Neural progenitor cell (in vitro differentiated cells): ENCODE results near the gene JOSD1. TPM values are rescaled to one million over a fixed set of nuclear protein-coding genes. Genes with fewer than 3 reads are reported as not detected.

ENCODE experiments used
- DNase-seq: peaks from one replicate; pipeline ENCODE4 v3.0.0-alpha.2; 2016; ENCODE audit warnings: low spot score
- H2AFZ ChIP-seq: fragments of 200-600 bp; sonication (generic); replicated peaks from 2 replicates; pipeline ENCODE4 v1.6.1; 2016; ENCODE audit warnings: antibody characterized with exemption
- H3F3A ChIP-seq: fragments of 200-600 bp; sonication (generic); 2 replicates; pipeline ENCODE4 v1.6.1; 2016; ENCODE audit warnings: antibody characterized with exemption, low read depth
- H3K27ac ChIP-seq: fragments of 200-600 bp; sonication (generic); 2 replicates; pipeline ENCODE4 v1.5.1; 2016; ENCODE audit warnings: mild to moderate bottlenecking
- H3K27me3 ChIP-seq: fragments of 200-600 bp; sonication (generic); 2 replicates; pipeline ENCODE4 v1.6.1; 2016; ENCODE audit warnings: mild to moderate bottlenecking, moderate library complexity
- H3K36me3 ChIP-seq: fragments of 200-600 bp; sonication (generic); 2 replicates; pipeline ENCODE4 v1.5.1; 2016
- H3K4me1 ChIP-seq: fragments of 200-600 bp; sonication (generic); 2 replicates; pipeline ENCODE4 v1.6.1; 2016; ENCODE audit warnings: mixed run types
- H3K4me2 ChIP-seq: fragments of 200-600 bp; sonication (generic); 2 replicates; pipeline ENCODE4 v1.6.1; 2016
- H3K4me3 ChIP-seq: fragments of 200-600 bp; sonication (generic); 2 replicates; pipeline ENCODE4 v1.5.1; 2016
- H3K79me2 ChIP-seq: fragments of 200-600 bp; sonication (generic); 2 replicates; pipeline ENCODE4 v1.6.1; 2016; ENCODE audit warnings: low read depth
- H3K9ac ChIP-seq: fragments of 200-600 bp; sonication (generic); 2 replicates; pipeline ENCODE4 v1.6.1; 2016
- H3K9me3 ChIP-seq: fragments of 200-600 bp; sonication (generic); 2 replicates; pipeline ENCODE4 v1.5.1; 2016; ENCODE audit warnings: low read depth
- H4K20me1 ChIP-seq: fragments of 200-600 bp; sonication (generic); 2 replicates; pipeline ENCODE4 v1.6.1; 2016; ENCODE audit warnings: low read depth
- H3K27ac Mint-ChIP-seq: 3 replicates; pipeline ENCODE4 v1.8.0; 2021; ENCODE audit warnings: mixed read lengths
- H3K27me3 Mint-ChIP-seq: 2 replicates; pipeline ENCODE4 v1.8.0; 2022; ENCODE audit warnings: low read depth, mild to moderate bottlenecking, inconsistent platforms, moderate library complexity, mixed read lengths; ENCODE audit not compliant: insufficient read depth
- H3K36me3 Mint-ChIP-seq: 3 replicates; pipeline ENCODE4 v1.8.0; 2021; ENCODE audit warnings: mixed read lengths
- H3K4me1 Mint-ChIP-seq: 3 replicates; pipeline ENCODE4 v1.8.0; 2021; ENCODE audit warnings: mixed read lengths
- H3K4me3 Mint-ChIP-seq: 3 replicates; pipeline ENCODE4 v1.8.0; 2021; ENCODE audit warnings: mild to moderate bottlenecking, moderate library complexity, mixed read lengths
- H3K9me3 Mint-ChIP-seq: 3 replicates; pipeline ENCODE4 v1.8.0; 2020; ENCODE audit warnings: mixed read lengths
- EZH2 ChIP-seq: fragments of 200-600 bp; sonication (generic); IDR thresholded peaks from 2 replicates; pipeline ENCODE4 v1.6.1; 2017; ENCODE audit warnings: antibody characterized with exemption, mild to moderate bottlenecking, moderate library complexity
- EZH2phosphoT487 ChIP-seq: fragments of 200-600 bp; sonication (generic); IDR thresholded peaks from 2 replicates; pipeline ENCODE4 v1.6.1; 2017; ENCODE audit warnings: antibody characterized with exemption
- total RNA-seq: library from RNA; depleted of rRNA; stranded (reverse); fragments of >200 nt; gene quantifications from 2 replicates; pipeline ENCODE4 v1.2.3, GENCODE V29; 2015; ENCODE audit warnings: low replicate concordance
- TF ChIP-seq, protein P1 (sequence below): fragments of 200-600 bp; sonication (generic); IDR thresholded peaks from 2 replicates; pipeline ENCODE4 v1.5.1; 2017; ENCODE audit warnings: antibody characterized with exemption, mild to moderate bottlenecking

The JOSD1 gene
- total RNA-seq, 1 donor from 2014 or later, result 32.4 TPM

GRCh38 chr22:38731703-38732161 is 31.0 kb upstream of the JOSD1 start:
- Mint-ChIP-seq H3K4me3 (no peak overlapping the region), H3K27ac (no peak overlapping the region), H3K4me1 (no peaks in the 10 kb centered on the region), H3K36me3 (peaks cover 9% of the 10 kb centered on the region), H3K27me3 (peaks cover 4% of the 10 kb centered on the region), H3K9me3 (no peaks in the 10 kb centered on the region)
- H3F3A ChIP-seq, result peaks cover 3% of the 10 kb centered on the region
- no peak overlapping the region for H3K9ac ChIP-seq
- H4K20me1 ChIP-seq, result peaks cover 10% of the 10 kb centered on the region
- no peak overlapping the region for H3K4me2 ChIP-seq
- H3K36me3 ChIP-seq, result no peaks in the 10 kb centered on the region
- no peak overlapping the region for H3K4me3 ChIP-seq
- TF ChIP-seq, protein P1, sequence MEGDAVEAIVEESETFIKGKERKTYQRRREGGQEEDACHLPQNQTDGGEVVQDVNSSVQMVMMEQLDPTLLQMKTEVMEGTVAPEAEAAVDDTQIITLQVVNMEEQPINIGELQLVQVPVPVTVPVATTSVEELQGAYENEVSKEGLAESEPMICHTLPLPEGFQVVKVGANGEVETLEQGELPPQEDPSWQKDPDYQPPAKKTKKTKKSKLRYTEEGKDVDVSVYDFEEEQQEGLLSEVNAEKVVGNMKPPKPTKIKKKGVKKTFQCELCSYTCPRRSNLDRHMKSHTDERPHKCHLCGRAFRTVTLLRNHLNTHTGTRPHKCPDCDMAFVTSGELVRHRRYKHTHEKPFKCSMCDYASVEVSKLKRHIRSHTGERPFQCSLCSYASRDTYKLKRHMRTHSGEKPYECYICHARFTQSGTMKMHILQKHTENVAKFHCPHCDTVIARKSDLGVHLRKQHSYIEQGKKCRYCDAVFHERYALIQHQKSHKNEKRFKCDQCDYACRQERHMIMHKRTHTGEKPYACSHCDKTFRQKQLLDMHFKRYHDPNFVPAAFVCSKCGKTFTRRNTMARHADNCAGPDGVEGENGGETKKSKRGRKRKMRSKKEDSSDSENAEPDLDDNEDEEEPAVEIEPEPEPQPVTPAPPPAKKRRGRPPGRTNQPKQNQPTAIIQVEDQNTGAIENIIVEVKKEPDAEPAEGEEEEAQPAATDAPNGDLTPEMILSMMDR, result no peak
- TF ChIP-seq EZH2 (no peak), EZH2phosphoT487 (no peak)
- no peaks in the 10 kb centered on the region for H3K79me2 ChIP-seq
- no peaks in the 10 kb centered on the region for H3K9me3 ChIP-seq
- H3K4me1 ChIP-seq, result no peaks in the 10 kb centered on the region
- no peaks in the 10 kb centered on the region for H3K27me3 ChIP-seq
- H3K27ac ChIP-seq, result no peak overlapping the region
- no peak overlapping the region for H2AFZ ChIP-seq
- DNase-seq, result no peak

- DNase-seq, result no peak
- no peaks in the 10 kb centered on the region for H3K79me2 ChIP-seq
- H3K27ac Mint-ChIP-seq, result no peak overlapping the region
- H3K36me3 ChIP-seq, result no peaks in the 10 kb centered on the region
- peaks cover 10% of the 10 kb centered on the region for H3K36me3 Mint-ChIP-seq
- no peak overlapping the region for H3K27ac ChIP-seq
- H2AFZ ChIP-seq, result no peak overlapping the region
- TF ChIP-seq, protein P1, result no peak
- TF ChIP-seq EZH2, result no peak
- no peak for TF ChIP-seq EZH2phosphoT487
- H3K4me1 Mint-ChIP-seq, result no peaks in the 10 kb centered on the region
- no peaks in the 10 kb centered on the region for H3K4me1 ChIP-seq
- no peaks in the 10 kb centered on the region for H3K9me3 Mint-ChIP-seq
- no peak overlapping the region for H3K9ac ChIP-seq
- peaks cover 4% of the 10 kb centered on the region for H3K27me3 Mint-ChIP-seq
- H4K20me1 ChIP-seq, result peaks cover 11% of the 10 kb centered on the region
- no peak overlapping the region for H3K4me3 ChIP-seq
- peaks cover 3% of the 10 kb centered on the region for H3F3A ChIP-seq
- H3K4me3 Mint-ChIP-seq, result no peak overlapping the region
- H3K27me3 ChIP-seq, result no peaks in the 10 kb centered on the region
- H3K4me2 ChIP-seq, result no peak overlapping the region
- H3K9me3 ChIP-seq, result no peaks in the 10 kb centered on the region
These were observed 29.7 kb upstream of the JOSD1 start for GRCh38 chr22:38730411-38730871.

- H3K4me1 Mint-ChIP-seq, result no peaks in the 10 kb centered on the region
- TF ChIP-seq EZH2phosphoT487, result no peak
- no peak for TF ChIP-seq EZH2
- TF ChIP-seq, protein P1, result no peak
- peaks cover 2% of the 10 kb centered on the region for H3K27me3 Mint-ChIP-seq
- H3K36me3 Mint-ChIP-seq, result peaks cover 13% of the 10 kb centered on the region
- H2AFZ ChIP-seq, result no peak overlapping the region
- H3K79me2 ChIP-seq, result no peaks in the 10 kb centered on the region
- H3K4me3 Mint-ChIP-seq, result no peak overlapping the region
- no peaks in the 10 kb centered on the region for H3K4me1 ChIP-seq
- no peaks in the 10 kb centered on the region for H3K27me3 ChIP-seq
- no peak overlapping the region for H3K27ac ChIP-seq
- H3K9me3 Mint-ChIP-seq, result no peaks in the 10 kb centered on the region
- peaks cover 3% of the 10 kb centered on the region for H3F3A ChIP-seq
- H3K27ac Mint-ChIP-seq, result no peak overlapping the region
- peaks cover 16% of the 10 kb centered on the region for H4K20me1 ChIP-seq
- no peak overlapping the region for H3K4me3 ChIP-seq
- H3K9ac ChIP-seq, result no peak overlapping the region
- H3K36me3 ChIP-seq, result no peaks in the 10 kb centered on the region
- no peak overlapping the region for H3K4me2 ChIP-seq
- DNase-seq, result no peak
- no peaks in the 10 kb centered on the region for H3K9me3 ChIP-seq
These were observed 29.2 kb upstream of the JOSD1 start for GRCh38 chr22:38729946-38730345.
